Renal cortical epithelial cell (primary cell): ENCODE results near the gene SNRPA. TPM values are rescaled to one million over a fixed set of nuclear protein-coding genes. Genes with fewer than 3 reads are reported as not detected.
"Not testable (repeated sequence)": the region's sequence is repeated elsewhere in the genome, so short reads cannot be mapped to it uniquely, and the experiment has no call there.

Experiments used
- DNase-seq: peaks from one replicate; pipeline ENCODE4 v3.0.0-alpha.2; 2011; ENCODE audit warnings: low read depth
- total RNA-seq: library from RNA; depleted of rRNA; stranded (reverse); fragments of >200 nt; gene quantifications from 2 replicates; pipeline ENCODE4 v1.2.3, GENCODE V29; 2014

The SNRPA gene
- total RNA-seq, 1 donor from 2014 or later = 17.4 TPM

DNA sequence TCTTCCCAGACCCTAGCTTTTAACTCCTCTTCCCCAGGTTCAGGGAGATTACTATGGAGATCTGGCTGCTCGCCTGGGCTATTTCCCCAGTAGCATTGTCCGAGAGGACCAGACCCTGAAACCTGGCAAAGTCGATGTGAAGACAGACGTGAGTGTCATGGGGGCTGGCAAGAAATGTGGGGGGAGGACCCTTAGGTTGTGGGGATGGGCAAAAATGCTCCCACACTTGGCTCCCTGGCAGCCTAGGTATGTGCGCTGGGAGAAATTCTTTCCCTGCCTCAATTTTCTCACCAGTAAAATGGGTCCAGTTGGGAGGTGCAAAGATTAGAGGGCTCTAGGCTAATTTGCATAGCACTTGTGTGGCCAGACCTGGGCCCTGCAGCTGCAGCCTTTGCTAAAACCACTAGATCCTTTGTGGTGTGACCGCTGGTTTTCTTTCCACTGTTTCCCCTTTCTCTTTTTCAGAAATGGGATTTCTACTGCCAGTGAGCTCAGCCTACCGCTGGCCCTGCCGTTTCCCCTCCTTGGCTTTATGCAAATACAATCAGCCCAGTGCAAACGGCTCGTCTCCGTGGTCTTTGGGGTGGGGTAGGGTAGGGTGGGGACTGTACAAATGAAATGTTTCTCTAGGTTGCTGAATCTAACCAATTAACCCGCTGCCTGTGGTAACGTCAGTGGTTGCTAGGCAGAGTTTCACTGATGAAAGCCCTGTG, 26.1 kb downstream of the SNRPA start:
- peak; percentile 93 for DNase-seq

DNA sequence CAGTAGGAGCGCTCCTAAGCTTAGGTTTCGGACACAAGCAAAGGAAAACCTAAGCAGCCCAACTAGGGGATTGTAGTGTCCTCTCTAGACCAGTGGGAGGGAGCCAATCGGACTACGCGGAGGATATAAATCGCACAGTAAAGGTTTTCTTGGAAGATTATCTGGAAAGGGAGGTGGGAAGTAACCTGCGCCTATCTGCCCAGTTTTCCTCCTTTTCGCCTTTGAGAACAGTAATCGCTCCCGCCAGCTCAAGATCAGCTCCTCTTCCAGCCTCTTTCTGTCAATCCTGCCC, 26.6 kb downstream of the SNRPA start:
- DNase-seq = no peak

DNA sequence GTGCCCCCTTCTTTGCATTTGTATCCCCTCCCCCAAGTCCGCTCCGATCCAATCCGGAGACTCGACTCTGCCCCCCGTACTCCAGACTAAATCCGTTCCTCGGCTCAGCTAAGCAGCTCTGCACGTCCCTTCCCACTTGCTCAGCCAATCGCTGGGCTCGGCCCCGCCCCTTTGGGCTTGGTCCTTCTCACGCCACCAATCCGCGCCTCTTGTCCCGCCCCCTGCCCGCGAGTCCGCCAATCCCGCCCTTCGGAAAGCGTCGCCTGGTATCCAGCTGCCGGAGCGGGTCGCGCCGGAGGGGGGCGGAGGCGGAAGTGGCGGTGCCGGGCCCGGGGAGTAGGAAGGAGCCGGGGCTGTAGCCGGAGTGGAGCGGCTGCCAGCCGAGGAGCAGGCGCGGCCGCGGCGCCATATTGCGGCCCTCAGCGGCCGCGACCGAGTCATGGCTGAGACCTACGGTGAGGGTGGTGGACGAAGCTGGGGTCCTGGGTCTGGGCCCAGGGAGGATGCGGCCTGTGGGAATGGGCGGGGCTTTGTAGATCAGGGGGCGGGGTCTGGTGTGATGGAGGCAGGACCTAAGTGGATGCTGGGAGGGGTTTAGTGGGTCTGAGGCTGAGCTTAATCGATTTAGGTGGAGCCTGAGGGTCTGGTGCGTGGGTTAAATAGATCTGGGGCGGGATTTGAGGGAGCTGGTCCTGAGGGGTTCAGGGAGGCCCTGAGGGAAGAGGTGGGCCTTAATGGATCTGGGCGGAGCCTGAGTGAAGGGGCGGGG, 27.1 kb downstream of the SNRPA start, which contains the start of gene RAB4B:
TSS of gene RAB4B (plus strand) at position 311 of the 769 bp plus-strand sequence. CDS start at position 440, 129 bp downstream.
- peak; percentile 99 for DNase-seq

DNA sequence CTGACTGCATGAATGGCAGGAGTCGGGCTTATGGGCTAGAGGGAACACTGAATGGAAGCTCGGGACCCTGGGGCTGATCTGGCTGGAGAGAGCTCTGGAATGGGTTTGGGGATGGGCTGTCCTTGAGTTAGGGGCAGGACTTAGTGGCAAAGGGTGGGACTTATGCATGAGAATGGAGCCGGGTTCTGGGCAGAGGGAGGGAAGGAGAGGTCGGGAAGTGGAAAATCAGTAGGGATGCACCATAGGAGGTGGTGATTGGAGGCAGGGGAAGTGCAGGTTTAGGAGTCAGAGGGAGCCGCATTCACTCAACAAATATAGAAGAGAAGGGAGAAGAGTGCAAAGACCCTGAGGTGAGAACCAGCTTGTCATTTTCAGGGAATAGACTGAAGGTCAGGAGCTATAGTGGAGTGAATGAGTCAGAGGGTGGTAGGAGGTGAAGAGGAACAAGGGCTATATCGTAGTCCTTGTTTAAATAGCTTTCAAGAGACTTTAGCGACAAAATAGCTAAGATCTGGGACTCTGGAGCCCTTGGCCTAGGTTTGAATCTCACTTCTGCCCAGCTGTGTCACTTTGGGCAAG, 27.8 kb downstream of the SNRPA start:
- DNase-seq = peak; percentile 72

DNA sequence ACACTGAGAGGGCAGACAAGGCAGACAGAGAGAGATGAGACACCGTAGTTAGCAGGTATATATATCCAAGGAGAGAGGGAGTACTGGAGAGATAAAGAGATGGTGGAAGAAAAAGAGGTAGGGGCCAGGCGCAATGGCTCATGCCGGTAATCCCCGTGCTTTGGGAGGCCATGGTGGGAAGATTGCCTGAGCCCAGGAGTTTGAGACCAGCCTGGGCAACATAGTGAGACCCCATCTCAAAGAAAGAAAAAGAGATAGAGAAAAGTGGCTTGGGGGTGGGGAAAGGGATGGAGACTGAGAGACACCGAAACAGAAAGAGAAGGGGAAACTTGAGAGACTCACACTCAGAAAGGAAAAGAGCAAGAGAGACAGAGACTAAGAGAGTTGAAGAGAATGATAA, 29.6 kb downstream of the SNRPA start:
- DNase-seq = no peak

DNA sequence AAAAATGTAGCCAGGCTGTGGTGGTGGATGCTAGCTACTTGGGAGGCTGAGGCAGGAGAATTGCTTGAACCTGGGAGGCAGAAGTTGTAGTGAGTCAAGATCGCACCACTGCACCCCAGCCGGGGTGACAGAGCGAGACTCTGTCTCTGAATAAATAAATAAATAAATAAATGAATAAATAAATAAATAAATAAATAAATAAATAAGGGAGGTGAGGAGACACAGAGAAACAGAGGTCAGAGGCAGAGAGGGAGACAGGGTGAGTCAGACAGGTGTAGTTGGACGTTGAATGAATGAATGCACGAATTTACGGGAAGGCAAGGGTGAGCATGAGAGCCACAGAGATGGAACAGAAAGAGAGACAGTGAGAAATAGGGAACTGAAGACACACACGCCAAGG, 30.1 kb downstream of the SNRPA start:
- no peak for DNase-seq

DNA sequence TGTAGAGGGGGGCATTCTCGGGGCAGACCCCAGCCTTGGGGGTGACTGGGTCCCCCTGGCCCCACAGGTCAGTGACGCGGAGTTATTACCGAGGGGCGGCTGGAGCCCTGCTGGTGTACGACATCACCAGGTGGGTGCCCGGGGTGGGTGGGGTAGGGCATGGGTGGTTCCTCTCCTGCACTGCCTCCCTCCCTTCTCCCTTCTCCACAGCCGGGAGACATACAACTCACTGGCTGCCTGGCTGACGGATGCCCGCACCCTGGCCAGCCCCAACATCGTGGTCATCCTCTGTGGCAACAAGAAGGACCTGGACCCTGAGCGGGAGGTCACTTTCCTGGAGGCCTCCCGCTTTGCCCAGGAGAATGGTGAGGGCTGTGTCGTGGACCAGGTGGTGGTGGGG, 32.7 kb downstream of the SNRPA start:
- DNase-seq = no peak

DNA sequence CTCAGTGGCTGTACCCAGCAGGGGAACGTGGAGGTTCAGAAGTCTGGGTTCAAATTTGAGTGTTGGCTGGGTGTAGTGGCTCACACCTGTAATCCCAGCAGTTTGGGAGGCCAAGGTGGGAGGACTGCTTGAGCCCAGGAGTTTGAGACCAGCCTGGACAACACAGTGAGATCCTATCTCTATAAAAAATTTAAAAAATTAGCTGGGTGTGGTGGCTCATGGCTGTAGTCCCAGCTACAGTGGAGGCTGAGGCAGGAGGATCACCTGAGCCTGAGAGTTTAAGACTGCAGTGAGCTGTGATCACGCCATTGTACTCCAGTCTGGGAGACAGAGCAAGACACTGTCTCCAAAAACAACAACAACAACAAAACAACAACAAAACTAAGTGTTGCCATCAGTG, 33.1 kb downstream of the SNRPA start:
- not testable (repeated sequence) for DNase-seq

DNA sequence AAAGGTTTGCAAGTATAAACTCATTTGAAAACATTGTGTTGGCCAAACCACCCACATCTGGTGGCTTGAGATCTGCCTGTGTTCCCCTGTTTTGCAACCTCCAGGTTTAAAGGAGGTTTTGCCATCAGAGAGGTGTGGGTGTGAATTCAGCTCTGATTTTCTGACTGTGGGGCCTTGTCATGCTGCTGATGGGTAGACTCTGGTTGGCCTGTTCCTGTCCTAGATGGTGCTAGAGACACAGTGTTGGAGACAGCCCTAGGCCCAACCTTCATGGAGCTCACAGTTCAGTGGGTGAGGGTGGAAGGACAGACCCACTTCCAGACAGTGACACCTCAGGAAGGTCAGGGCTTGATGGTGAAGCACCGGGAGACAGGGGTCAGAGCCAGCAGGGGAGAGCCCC, 34.5 kb downstream of the SNRPA start:
- DNase-seq = no peak

DNA sequence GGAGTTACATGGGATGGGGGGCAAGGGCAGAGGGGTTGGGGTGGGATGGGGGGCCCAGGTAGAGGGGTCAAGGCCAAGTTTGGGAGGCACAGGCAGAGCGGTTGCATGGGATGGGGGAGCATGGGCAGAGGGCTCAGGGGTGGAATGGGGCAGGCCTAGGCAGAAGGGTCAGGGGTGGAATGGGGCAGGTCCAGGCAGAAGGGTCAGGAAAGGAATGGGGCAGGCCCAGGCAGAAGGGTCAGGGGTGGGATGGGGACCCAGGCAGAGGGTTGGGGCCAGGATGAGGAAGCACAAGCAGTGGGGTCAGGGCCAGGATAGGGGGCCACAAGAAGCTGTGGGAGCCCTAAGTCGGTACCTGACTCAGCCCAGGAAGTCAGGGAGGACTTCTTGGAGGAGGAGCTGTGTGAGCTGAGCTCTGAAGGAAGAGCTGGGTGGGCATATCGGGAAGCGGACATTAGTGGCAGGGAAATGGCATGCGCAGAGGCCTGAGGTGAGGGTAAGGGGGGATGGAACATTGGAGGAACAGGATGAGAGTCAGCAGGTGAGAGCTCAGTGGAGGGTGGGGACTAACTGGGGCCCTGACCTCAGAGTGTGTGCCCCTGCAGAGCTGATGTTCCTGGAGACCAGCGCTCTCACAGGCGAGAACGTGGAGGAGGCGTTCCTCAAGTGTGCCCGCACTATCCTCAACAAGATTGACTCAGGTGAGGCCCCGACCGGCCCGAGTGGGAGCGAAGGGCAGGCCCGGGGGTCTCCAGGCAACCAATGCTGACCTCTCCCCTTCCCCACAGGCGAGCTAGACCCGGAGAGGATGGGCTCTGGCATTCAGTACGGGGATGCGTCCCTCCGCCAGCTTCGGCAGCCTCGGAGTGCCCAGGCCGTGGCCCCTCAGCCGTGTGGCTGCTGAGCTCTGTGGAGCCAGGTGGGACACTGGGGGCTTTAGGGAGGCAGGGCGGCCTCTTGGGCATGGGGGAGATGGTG, 35.3 kb downstream of the SNRPA start:
- no peak for DNase-seq

DNA sequence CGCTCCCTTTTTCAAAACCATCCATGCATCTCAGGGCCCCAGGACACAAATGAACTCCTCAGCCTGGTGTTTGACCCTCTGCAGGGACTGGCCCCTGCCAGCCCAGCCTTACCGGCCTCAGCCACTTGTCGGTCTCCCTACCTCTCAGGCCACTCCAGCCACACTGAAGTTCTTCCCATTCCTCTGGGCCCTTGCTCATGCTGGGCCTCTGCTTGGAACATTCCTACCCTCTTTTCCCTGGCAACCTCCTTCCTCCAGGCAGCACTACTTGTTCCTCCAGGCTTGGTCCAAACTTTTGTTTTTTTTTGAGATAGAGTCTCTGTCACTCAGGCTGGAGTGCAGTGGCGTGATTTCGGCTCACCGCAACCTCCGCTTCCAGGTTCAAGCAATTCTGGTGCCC, 40.3 kb downstream of the SNRPA start:
- DNase-seq = no peak

DNA sequence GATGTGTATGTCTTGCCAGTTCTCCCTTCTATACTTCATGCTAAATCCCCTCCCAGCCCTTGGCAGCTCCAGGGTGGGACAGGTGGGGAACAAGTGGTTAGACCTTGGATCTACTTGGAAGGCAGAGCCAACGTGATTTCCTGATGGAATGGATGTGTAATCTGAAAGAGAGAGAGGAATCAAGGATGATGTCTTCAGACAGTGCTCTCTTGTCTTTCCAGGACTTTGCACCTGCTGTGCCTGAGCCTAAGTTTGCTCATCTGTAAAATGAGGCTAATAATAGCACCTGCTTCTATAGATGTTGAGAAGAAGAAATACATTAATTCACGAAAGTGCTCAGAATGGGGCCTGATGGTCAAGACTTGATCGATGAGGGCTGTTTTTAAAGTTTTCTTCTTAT, 41.0 kb downstream of the SNRPA start:
- DNase-seq = no peak

DNA sequence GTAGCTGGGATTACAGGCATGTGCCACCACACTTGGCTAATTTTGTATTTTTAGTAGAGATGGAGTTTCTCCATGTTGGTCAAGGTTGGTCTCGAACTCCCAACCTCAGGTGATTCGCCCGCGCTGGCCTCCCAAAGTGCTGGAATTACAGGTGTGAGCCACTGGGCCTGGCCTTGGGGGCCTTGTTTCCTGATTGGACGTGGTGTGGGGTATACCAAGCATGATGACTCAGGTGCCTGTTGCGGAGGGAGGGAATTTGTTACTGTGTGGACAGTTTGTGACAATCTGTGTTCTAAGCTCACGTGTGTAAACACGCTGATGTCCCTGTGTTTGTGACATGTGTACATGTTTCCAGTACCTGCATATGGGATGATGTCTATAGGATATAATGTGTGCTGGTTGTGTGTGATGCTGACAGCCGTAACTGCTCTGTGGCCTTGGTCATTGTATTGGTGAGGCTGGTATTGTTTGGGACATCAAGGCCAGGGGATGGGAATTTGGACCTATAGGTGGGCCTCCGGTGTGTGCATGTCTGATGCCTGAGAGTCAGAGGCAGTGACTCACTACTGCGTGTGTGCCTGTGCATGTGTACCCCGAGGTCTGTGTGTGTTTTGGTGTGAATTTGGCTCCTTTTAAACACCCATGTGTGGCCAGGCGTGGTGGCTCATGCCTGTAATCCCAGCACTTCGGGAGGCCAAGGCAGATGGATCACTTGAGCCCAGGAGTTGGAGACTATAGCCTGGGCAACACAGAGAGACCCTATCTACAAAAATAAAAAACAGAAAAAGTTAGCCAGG, 46.4 kb downstream of the SNRPA start:
- DNase-seq = no peak

DNA sequence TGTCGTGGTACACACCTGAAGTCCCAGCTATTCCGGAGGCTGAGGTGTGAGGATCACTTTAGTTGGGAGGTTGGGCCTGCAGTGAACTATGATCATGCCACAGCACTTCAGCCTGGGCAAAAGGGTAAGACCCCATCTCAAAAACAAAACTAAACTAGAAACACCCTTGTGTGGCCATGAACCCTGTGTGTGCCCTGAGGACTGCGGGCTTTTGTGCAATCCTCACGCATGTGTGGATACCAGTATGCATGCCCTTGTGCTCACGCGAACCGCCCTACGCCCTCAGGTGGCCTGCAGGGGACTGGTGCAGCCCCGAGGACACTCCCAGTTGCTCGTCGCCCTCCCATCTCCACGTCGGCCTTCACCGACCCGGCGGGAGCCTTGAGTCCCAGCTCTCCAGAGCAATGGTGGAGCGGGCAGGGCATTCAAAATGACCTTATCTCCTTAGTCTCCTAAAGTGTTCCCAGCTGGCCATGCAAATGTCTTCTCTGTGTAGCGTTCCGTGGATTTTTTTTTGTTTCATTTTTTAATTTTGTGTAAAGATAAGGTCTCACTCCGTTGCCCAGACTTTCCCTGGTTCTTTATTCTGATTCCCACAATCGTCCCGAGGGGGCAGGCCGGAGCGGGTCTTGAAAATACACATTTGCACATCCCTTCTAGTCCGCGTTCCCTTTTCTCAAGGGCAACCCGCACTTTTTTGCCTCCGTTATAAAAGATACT, 47.1 kb downstream of the SNRPA start:
- DNase-seq = peak; percentile 53

DNA sequence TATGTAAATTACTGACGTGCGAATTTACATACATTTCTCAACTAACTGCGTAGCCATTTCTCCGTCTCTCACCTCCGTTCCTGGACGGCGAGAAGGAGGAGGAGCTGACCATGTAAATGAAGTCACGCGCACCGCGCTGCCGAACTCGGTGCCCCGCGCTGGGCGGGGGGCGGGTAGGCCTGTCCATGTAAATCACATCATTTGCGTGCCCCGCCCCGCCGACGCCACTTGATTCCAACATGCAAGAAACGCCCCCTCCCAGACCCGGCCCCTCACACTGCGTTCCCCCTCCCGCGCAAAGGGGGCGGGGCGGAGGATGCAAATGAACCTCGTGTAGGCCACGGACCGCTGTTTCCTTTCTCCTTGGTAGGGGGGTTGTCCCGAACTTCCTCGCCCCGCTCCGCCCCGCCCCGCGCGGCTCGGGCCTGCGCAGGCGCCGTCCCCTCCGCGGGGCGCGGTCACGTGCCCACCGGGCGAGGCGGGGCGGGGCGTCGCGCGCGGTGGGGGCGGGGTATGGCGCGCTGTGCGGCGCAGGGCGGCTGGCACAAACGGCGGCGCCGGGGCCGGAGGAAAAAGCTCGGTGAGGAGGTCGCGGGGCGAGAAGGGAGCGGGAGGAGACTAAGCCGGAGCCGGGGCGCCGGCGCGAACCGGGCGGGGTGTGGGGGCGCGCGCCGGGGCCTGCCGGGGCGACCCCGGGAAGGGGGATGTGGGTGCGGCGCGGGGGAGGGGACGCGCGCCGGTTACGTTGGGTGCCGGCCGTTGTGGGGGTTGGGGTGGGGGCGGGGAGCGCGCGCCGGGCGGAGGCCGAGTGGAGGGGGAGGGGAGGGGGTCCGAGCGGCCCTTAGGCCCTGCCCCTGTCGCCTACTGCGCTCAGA, 47.9 kb downstream of the SNRPA start, which contains the start of gene EGLN2:
TSS of gene EGLN2 (plus strand) at position 509 of the 875 bp plus-strand sequence. CDS start 1,382 bp downstream, outside the sequence.
- peak; percentile 96 for DNase-seq

DNA sequence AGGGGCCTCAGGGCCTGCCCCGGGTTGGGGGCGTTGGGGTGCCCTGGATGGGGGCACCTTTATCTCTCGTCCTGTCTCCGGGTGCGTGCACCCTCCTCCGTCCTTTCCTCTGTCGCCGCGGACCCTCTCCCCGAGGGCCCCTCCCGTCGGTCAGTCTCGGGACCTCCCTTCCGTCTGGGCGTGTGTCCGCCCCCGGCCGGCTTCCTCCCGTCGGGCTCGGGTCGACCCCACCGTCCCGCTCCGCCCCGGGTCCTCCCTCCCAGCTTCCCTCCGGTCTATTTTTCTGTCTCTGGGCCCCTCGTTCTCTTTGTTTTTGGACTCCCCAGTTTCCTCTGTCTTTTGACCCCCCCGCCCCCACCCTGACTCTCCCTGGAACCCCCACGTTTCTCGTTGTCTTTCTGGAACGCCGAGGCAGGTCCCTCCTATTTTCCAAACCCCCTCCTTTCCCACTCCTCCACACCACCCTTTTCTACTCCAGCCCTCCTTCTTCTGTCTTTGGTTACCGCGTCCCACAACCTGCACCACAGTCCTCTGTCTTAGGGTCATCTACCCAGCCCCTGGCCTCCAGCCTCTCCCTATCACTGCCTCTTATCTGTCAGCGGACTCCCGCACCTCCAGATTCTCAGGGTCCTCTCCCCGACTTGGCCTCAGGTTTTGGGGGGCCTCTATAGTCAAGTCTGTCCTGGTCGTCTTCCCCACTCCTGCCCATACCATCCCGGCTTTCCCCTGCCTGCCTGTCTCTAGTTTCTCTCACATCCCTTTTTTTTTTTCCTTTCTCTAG, 48.7 kb downstream of the SNRPA start:
- DNase-seq = no peak

DNA sequence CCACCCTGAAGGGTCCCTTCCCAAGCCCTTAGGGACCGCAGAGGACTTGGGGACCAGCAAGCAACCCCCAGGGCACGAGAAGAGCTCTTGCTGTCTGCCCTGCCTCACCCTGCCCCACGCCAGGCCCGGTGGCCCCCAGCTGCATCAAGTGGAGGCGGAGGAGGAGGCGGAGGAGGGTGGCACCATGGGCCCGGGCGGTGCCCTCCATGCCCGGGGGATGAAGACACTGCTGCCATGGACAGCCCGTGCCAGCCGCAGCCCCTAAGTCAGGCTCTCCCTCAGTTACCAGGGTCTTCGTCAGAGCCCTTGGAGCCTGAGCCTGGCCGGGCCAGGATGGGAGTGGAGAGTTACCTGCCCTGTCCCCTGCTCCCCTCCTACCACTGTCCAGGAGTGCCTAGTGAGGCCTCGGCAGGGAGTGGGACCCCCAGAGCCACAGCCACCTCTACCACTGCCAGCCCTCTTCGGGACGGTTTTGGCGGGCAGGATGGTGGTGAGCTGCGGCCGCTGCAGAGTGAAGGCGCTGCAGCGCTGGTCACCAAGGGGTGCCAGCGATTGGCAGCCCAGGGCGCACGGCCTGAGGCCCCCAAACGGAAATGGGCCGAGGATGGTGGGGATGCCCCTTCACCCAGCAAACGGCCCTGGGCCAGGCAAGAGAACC, 49.5 kb downstream of the SNRPA start:
- DNase-seq = no peak

DNA sequence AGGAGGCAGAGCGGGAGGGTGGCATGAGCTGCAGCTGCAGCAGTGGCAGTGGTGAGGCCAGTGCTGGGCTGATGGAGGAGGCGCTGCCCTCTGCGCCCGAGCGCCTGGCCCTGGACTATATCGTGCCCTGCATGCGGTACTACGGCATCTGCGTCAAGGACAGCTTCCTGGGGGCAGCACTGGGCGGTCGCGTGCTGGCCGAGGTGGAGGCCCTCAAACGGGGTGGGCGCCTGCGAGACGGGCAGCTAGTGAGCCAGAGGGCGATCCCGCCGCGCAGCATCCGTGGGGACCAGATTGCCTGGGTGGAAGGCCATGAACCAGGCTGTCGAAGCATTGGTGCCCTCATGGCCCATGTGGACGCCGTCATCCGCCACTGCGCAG, 50.0 kb downstream of the SNRPA start:
- DNase-seq = no peak
